ENCODE measurements around the gene IGFBP6. TPM values are rescaled to one million over a fixed set of nuclear protein-coding genes. Genes with fewer than 3 reads are reported as not detected.

The IGFBP6 gene
- 11.5 and 13.0 TPM in 2 replicates for total RNA-seq (2014; rRNA removed; shearing (Covaris generic))

GRCh38 chr12:53097564-53098353, at the start of gene IGFBP6:
Gene IGFBP6, plus strand, starts transcription at chr12:53097667. Its CDS starts 51 bp downstream, at chr12:53097718.
- peak; percentile 65 to 66 for DNase-seq
- no peaks in the 10 kb centered on the region for H3K36me3 ChIP-seq
- H3K4me3 ChIP-seq, result peak within 1 kb of the TSS; percentile 67
- peaks cover 9% of the 10 kb centered on the region for H3K4me1 ChIP-seq
- peak within 1 kb of the TSS; percentile 51; the same call in 1 of the 2 replicates for H3K27ac ChIP-seq
- no peaks in the 10 kb centered on the region for H3K27me3 ChIP-seq
- H3K9me3 ChIP-seq (replicated peaks), result no peaks in the 10 kb centered on the region

- peaks cover 37% of the 10 kb centered on the region for H3K4me1 ChIP-seq
- DNase-seq, result no peak
These were observed 49.3 kb upstream of the IGFBP6 start for GRCh38 chr12:53048033-53048779.

GRCh38 chr12:53048780-53049401, 48.6 kb upstream of the IGFBP6 start:
- H3K27me3 ChIP-seq, result no peaks in the 10 kb centered on the region
- H3K36me3 ChIP-seq, result no peaks in the 10 kb centered on the region
- DNase-seq, result peak; percentile 85 to 88
- H3K9me3 ChIP-seq (replicated peaks), result no peaks in the 10 kb centered on the region
- peak overlapping the region; percentile 29 for H3K27ac ChIP-seq
- H3K4me3 ChIP-seq, result peak overlapping the region; percentile 58
- H3K4me1 ChIP-seq, result peaks cover 37% of the 10 kb centered on the region

More at GRCh38 chr12:53048033-53048779, 49.3 kb upstream of the IGFBP6 start:
- Histone ChIP-seq H3K27me3 (no peaks in the 10 kb centered on the region), H3K4me3 (peak overlapping the region; percentile 58), H3K36me3 (no peaks in the 10 kb centered on the region), H3K9me3 (replicated peaks) (no peaks in the 10 kb centered on the region), H3K27ac (peak overlapping the region; percentile 62; the same call in 1 of the 2 replicates)

GRCh38 chr12:53049571-53050318, 47.7 kb upstream of the IGFBP6 start, which contains the start of gene TNS2:
Gene TNS2, plus strand, starts transcription at chr12:53050065. Its CDS starts 121 bp downstream, at chr12:53050186.
- DNase-seq, result peak; percentile 75 to 77
- peaks cover 37% of the 10 kb centered on the region for H3K4me1 ChIP-seq

GRCh38 chr12:53050426-53051057, 46.9 kb upstream of the IGFBP6 start:
- no peaks in the 10 kb centered on the region for H3K36me3 ChIP-seq
- no peak for DNase-seq
- peak overlapping the region; percentile 58 for H3K4me3 ChIP-seq
- H3K27ac ChIP-seq, result peak overlapping the region; percentile 29; the same call in 1 of the 2 replicates
- H3K27me3 ChIP-seq, result no peaks in the 10 kb centered on the region
- H3K9me3 ChIP-seq (replicated peaks), result no peaks in the 10 kb centered on the region
- H3K4me1 ChIP-seq, result peaks cover 37% of the 10 kb centered on the region

More at GRCh38 chr12:53049571-53050318, 47.7 kb upstream of the IGFBP6 start, which contains the start of gene TNS2:
- Histone ChIP-seq H3K27ac (peak within 1 kb of the TSS; percentile 29), H3K36me3 (no peaks in the 10 kb centered on the region), H3K9me3 (replicated peaks) (no peaks in the 10 kb centered on the region), H3K27me3 (no peaks in the 10 kb centered on the region), H3K4me3 (peak within 1 kb of the TSS; percentile 58)

- Histone ChIP-seq H3K36me3 (no peaks in the 10 kb centered on the region), H3K4me3 (no peak overlapping the region), H3K27ac (no peak overlapping the region), H3K4me1 (peaks cover 37% of the 10 kb centered on the region), H3K9me3 (replicated peaks) (no peaks in the 10 kb centered on the region), H3K27me3 (no peaks in the 10 kb centered on the region)
- no peak for DNase-seq
These were observed 46.2 kb upstream of the IGFBP6 start for GRCh38 chr12:53051058-53051880.

GRCh38 chr12:53051881-53052412, 45.5 kb upstream of the IGFBP6 start:
- Histone ChIP-seq H3K4me1 (peaks cover 37% of the 10 kb centered on the region), H3K4me3 (no peak overlapping the region), H3K27ac (no peak overlapping the region), H3K9me3 (replicated peaks) (no peaks in the 10 kb centered on the region), H3K36me3 (no peaks in the 10 kb centered on the region), H3K27me3 (no peaks in the 10 kb centered on the region)
- DNase-seq, result no peak

GRCh38 chr12:53052419-53053217, 44.8 kb upstream of the IGFBP6 start:
- Histone ChIP-seq H3K4me3 (no peak overlapping the region), H3K4me1 (peaks cover 37% of the 10 kb centered on the region), H3K36me3 (no peaks in the 10 kb centered on the region), H3K27me3 (no peaks in the 10 kb centered on the region), H3K9me3 (replicated peaks) (no peaks in the 10 kb centered on the region), H3K27ac (no peak overlapping the region)
- DNase-seq, result peak; percentile 60 to 63

GRCh38 chr12:53053218-53054111, 44.0 kb upstream of the IGFBP6 start:
- Histone ChIP-seq H3K27ac (no peak overlapping the region), H3K4me1 (peaks cover 29% of the 10 kb centered on the region)

GRCh38 chr12:53054112-53054878, 43.2 kb upstream of the IGFBP6 start:
- H3K27ac ChIP-seq, result no peak overlapping the region
- no peaks in the 10 kb centered on the region for H3K9me3 ChIP-seq (replicated peaks)
- no peak overlapping the region for H3K4me3 ChIP-seq
- peaks cover 20% of the 10 kb centered on the region for H3K4me1 ChIP-seq
- no peaks in the 10 kb centered on the region for H3K27me3 ChIP-seq
- no peak for DNase-seq
- no peaks in the 10 kb centered on the region for H3K36me3 ChIP-seq

More at GRCh38 chr12:53053218-53054111, 44.0 kb upstream of the IGFBP6 start:
- H3K9me3 ChIP-seq (replicated peaks), result no peaks in the 10 kb centered on the region
- no peaks in the 10 kb centered on the region for H3K36me3 ChIP-seq
- no peaks in the 10 kb centered on the region for H3K27me3 ChIP-seq
- DNase-seq, result no peak
- no peak overlapping the region for H3K4me3 ChIP-seq

Measured in SJCRH30 (cell line).